GM12875 (cell line): ENCODE measurements around the gene SLC34A1.

ENCODE experiments used
- H3K4me3 ChIP-seq: one replicate; pipeline ENCODE4 v1.5.1; 2011; ENCODE audit warnings: low read depth, low read length, control low read depth
- TF ChIP-seq, protein P1 (sequence below): IDR thresholded peaks from 2 replicates; pipeline ENCODE4 v1.5.1; 2011; ENCODE audit warnings: low read depth, mild to moderate bottlenecking, control low read depth, inconsistent platforms, low read length, moderate library complexity, borderline replicate concordance; ENCODE audit not compliant: insufficient read depth

Gene SLC34A1

GRCh38 chr5:177432143-177432838, 48.1 kb downstream of the SLC34A1 start:
- TF ChIP-seq, protein P1, sequence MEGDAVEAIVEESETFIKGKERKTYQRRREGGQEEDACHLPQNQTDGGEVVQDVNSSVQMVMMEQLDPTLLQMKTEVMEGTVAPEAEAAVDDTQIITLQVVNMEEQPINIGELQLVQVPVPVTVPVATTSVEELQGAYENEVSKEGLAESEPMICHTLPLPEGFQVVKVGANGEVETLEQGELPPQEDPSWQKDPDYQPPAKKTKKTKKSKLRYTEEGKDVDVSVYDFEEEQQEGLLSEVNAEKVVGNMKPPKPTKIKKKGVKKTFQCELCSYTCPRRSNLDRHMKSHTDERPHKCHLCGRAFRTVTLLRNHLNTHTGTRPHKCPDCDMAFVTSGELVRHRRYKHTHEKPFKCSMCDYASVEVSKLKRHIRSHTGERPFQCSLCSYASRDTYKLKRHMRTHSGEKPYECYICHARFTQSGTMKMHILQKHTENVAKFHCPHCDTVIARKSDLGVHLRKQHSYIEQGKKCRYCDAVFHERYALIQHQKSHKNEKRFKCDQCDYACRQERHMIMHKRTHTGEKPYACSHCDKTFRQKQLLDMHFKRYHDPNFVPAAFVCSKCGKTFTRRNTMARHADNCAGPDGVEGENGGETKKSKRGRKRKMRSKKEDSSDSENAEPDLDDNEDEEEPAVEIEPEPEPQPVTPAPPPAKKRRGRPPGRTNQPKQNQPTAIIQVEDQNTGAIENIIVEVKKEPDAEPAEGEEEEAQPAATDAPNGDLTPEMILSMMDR: no peak
- H3K4me3 ChIP-seq: no peak overlapping the region

DNA sequence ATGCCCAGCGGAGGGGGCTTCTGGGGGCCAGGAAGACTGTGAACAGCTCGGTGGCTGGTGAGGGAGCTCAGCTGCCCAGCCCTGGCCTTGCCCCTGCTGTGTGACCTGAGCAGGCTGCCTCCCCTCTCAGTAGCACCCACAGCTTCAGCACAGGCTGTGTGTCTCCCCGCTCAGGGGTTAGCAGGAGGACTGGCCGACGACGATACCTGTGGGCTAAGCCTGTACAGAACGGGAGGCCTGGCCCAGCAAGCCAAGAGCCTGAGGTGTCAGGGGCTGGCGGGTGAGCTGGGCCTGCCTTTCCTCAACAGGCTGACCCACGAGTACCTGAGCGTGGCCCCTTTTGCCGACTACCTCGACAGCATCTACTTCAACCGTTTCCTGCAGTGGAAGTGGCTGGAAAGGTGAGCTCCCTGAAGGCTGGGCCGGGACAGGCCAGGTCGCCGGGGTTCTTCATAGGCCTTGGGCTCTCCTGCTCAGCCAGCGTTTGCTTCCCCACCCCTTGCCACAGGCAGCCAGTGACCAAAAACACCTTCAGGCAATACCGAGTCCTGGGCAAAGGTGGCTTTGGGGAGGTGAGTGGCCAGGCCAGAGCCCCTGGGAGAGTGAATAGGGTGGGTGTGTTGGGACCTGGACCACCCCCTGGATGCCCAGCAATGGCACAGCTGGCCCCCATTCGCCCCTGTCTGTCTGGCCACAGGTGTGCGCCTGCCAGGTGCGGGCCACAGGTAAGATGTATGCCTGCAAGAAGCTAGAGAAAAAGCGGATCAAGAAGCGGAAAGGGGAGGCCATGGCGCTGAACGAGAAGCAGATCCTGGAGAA, 48.8 kb downstream of the SLC34A1 start:
- H3K4me3 ChIP-seq: no peak overlapping the region
- TF ChIP-seq, protein P1: no peak

DNA sequence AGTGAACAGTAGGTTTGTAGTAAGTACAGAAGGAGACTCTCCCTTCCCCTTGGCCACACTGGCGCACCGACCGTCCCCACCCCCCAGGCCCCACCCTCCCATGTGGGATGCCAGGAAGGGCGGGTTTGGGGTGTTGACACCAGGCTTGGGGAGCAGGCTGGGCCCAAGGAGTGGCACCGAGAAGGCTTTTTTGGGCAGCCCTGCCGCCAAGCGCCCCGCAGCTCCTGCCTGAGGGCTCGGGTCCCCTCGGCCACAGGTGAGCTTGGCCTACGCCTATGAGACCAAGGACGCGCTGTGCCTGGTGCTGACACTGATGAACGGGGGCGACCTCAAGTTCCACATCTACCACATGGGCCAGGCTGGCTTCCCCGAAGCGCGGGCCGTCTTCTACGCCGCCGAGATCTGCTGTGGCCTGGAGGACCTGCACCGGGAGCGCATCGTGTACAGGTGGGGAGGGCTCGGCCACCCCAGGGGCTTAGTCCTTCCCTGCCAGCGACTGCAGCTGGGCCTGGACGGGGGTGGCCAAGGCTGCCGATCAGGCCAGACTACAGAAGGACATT, 49.5 kb downstream of the SLC34A1 start:
- TF ChIP-seq, protein P1: no peak
- H3K4me3 ChIP-seq: no peak overlapping the region

GRCh38 chr5:177434437-177434836, 50.2 kb downstream of the SLC34A1 start:
- TF ChIP-seq, protein P1: no peak

GRCh38 chr5:177434942-177435738, 50.9 kb downstream of the SLC34A1 start:
- TF ChIP-seq, protein P1: no peak
- H3K4me3 ChIP-seq: no peak overlapping the region

More at GRCh38 chr5:177434437-177434836, 50.2 kb downstream of the SLC34A1 start:
- H3K4me3 ChIP-seq: no peak overlapping the region

GRCh38 chr5:177435847-177436536, 51.8 kb downstream of the SLC34A1 start:
- H3K4me3 ChIP-seq: no peak overlapping the region
- TF ChIP-seq, protein P1: no peak
